Hepatocyte (in vitro differentiated cells): ENCODE results near the gene C1QB. TPM values are rescaled to one million over a fixed set of nuclear protein-coding genes. Genes with fewer than 3 reads are reported as not detected.

Source experiments
- DNase-seq: peaks from one replicate; pipeline ENCODE4 v3.0.0-alpha.2; 2016; ENCODE audit warnings: low spot score
- H2AFZ ChIP-seq: fragments of 200-600 bp; sonication (generic); 2 replicates; pipeline ENCODE4 v1.6.0; 2016; ENCODE audit warnings: antibody characterized with exemption, mild to moderate bottlenecking
- H3K27ac ChIP-seq: fragments of 200-600 bp; sonication (generic); 2 replicates; pipeline ENCODE4 v1.5.1; 2016; ENCODE audit warnings: mild to moderate bottlenecking
- H3K27me3 ChIP-seq: fragments of 200-600 bp; sonication (generic); 2 replicates; pipeline ENCODE4 v1.6.1; 2016
- H3K36me3 ChIP-seq: fragments of 200-600 bp; sonication (generic); replicated peaks from 2 replicates; pipeline ENCODE4 v1.5.1; 2016; ENCODE audit warnings: low read depth; ENCODE audit not compliant: insufficient read depth
- H3K4me1 ChIP-seq: fragments of 200-600 bp; sonication (generic); 2 replicates; pipeline ENCODE4 v1.5.1; 2016; ENCODE audit warnings: mild to moderate bottlenecking, moderate library complexity; ENCODE audit not compliant: insufficient read depth
- H3K4me2 ChIP-seq: fragments of 200-600 bp; sonication (generic); 2 replicates; pipeline ENCODE4 v1.6.0; 2016
- H3K4me3 ChIP-seq: fragments of 200-600 bp; sonication (generic); 2 replicates; pipeline ENCODE4 v1.5.1; 2016; ENCODE audit warnings: mild to moderate bottlenecking
- H3K79me2 ChIP-seq: fragments of 200-600 bp; sonication (generic); 2 replicates; pipeline ENCODE4 v1.6.0; 2017; ENCODE audit warnings: mild to moderate bottlenecking
- H3K9me2 ChIP-seq: fragments of 200-600 bp; sonication (generic); replicated peaks from 2 replicates; pipeline ENCODE4 v1.6.0; 2017; ENCODE audit warnings: mild to moderate bottlenecking; ENCODE audit not compliant: insufficient read depth
- H3K9me3 ChIP-seq: fragments of 200-600 bp; sonication (generic); 2 replicates; pipeline ENCODE4 v1.5.1; 2016; ENCODE audit warnings: low read depth, mild to moderate bottlenecking
- H4K20me1 ChIP-seq: fragments of 200-600 bp; sonication (generic); 2 replicates; pipeline ENCODE4 v1.6.0; 2016; ENCODE audit warnings: mild to moderate bottlenecking; ENCODE audit not compliant: insufficient read depth, poor library complexity, severe bottlenecking
- CTCF ChIP-seq: fragments of 200-600 bp; sonication (generic); IDR thresholded peaks from 2 replicates; pipeline ENCODE4 v1.5.1; 2016; ENCODE audit warnings: antibody characterized with exemption, mild to moderate bottlenecking; ENCODE audit not compliant: poor library complexity
- EZH2 ChIP-seq: fragments of 200-600 bp; sonication (generic); IDR thresholded peaks from 2 replicates; pipeline ENCODE4 v1.6.1; 2016; ENCODE audit warnings: antibody characterized with exemption, mild to moderate bottlenecking, borderline replicate concordance
- EZH2phosphoT487 ChIP-seq: fragments of 200-600 bp; sonication (generic); IDR thresholded peaks from one replicate; pipeline ENCODE4 v1.6.1; 2018; ENCODE audit warnings: antibody characterized with exemption, mild to moderate bottlenecking, low read depth, moderate library complexity; ENCODE audit not compliant: unreplicated experiment, severe bottlenecking
- WGBS: methylation state at CpG from one replicate; pipeline ENCODE4 v1.1.6; 2016; ENCODE audit warnings: low lambda C conversion rate; ENCODE audit errors: missing lambda C conversion rate; 5-methylcytosine and 5-hydroxymethylcytosine counted together
- polyA plus RNA-seq: library from polyadenylated mRNA; unstranded; fragments of >200 nt; fragmentation: Nextera tagmentation; extraction: Ambion mirVana; gene quantifications from 2 replicates; pipeline ENCODE4 v1.2.1, GENCODE V29; 2016
- total RNA-seq: library from RNA; depleted of rRNA; stranded (reverse); fragments of >200 nt; gene quantifications from 2 replicates; pipeline ENCODE4 v1.2.3, GENCODE V29; 2014

Gene C1QB
- total and polyA plus RNA-seq, 2 experiments from 2014 or later = 10.3 to 11.9 TPM

- Histone ChIP-seq H3K79me2 (no peaks in the 10 kb centered on the region), H3K27ac (no peak overlapping the region), H3K4me1 (no peaks in the 10 kb centered on the region), H3K4me2 (no peak overlapping the region), H3K4me3 (no peak overlapping the region), H4K20me1 (no peaks in the 10 kb centered on the region), H3K27me3 (peaks cover 51% of the 10 kb centered on the region), H3K9me2 (no peaks in the 10 kb centered on the region), H2AFZ (no peak overlapping the region), H3K9me3 (no peaks in the 10 kb centered on the region), H3K36me3 (no peaks in the 10 kb centered on the region)
- 77% methylated on average over 5 of the region's 5 CpGs for WGBS
- DNase-seq = no peak
- TF ChIP-seq CTCF (no peak), EZH2 (no peak), EZH2phosphoT487 (no peak)
Measured at GRCh38 chr1:22613572-22613918, 39.5 kb upstream of the C1QB start.

GRCh38 chr1:22613951-22614350, 39.1 kb upstream of the C1QB start:
- Histone ChIP-seq H3K9me2 (no peaks in the 10 kb centered on the region), H3K4me1 (no peaks in the 10 kb centered on the region), H3K79me2 (no peaks in the 10 kb centered on the region), H2AFZ (no peak overlapping the region), H4K20me1 (no peaks in the 10 kb centered on the region), H3K4me2 (no peak overlapping the region), H3K27me3 (peaks cover 47% of the 10 kb centered on the region), H3K9me3 (no peaks in the 10 kb centered on the region), H3K4me3 (no peak overlapping the region), H3K27ac (no peak overlapping the region), H3K36me3 (no peaks in the 10 kb centered on the region)
- WGBS = 67% methylated on average over 9 of the region's 12 CpGs
- TF ChIP-seq EZH2phosphoT487 (no peak), EZH2 (no peak), CTCF (no peak)
- DNase-seq = no peak

- Histone ChIP-seq H4K20me1 (no peaks in the 10 kb centered on the region), H2AFZ (no peak overlapping the region), H3K79me2 (no peaks in the 10 kb centered on the region), H3K4me2 (no peak overlapping the region), H3K36me3 (no peaks in the 10 kb centered on the region), H3K4me1 (no peaks in the 10 kb centered on the region), H3K9me3 (no peaks in the 10 kb centered on the region), H3K27me3 (peaks cover 37% of the 10 kb centered on the region), H3K4me3 (no peak overlapping the region), H3K9me2 (no peaks in the 10 kb centered on the region), H3K27ac (no peak overlapping the region)
- no peak for DNase-seq
- no peak for TF ChIP-seq CTCF
- TF ChIP-seq EZH2phosphoT487 = no peak
- no peak for TF ChIP-seq EZH2
- 76% methylated on average over 2 of the region's 2 CpGs for WGBS
Measured at GRCh38 chr1:22615886-22616285, 37.1 kb upstream of the C1QB start.

GRCh38 chr1:22616571-22616970, 36.5 kb upstream of the C1QB start:
- Histone ChIP-seq H3K27me3 (peaks cover 37% of the 10 kb centered on the region), H3K36me3 (no peaks in the 10 kb centered on the region), H3K9me3 (no peaks in the 10 kb centered on the region), H3K27ac (no peak overlapping the region), H3K79me2 (no peaks in the 10 kb centered on the region), H4K20me1 (no peaks in the 10 kb centered on the region), H3K4me3 (no peak overlapping the region), H3K4me1 (no peaks in the 10 kb centered on the region), H2AFZ (no peak overlapping the region), H3K4me2 (no peak overlapping the region), H3K9me2 (no peaks in the 10 kb centered on the region)
- WGBS = 69% methylated on average over 11 of the region's 11 CpGs
- no peak for DNase-seq
- no peak for TF ChIP-seq CTCF
- no peak for TF ChIP-seq EZH2phosphoT487
- no peak for TF ChIP-seq EZH2
